GM23338 (cell line): ENCODE measurements around the gene CDKAL1. TPM values are rescaled to one million over a fixed set of nuclear protein-coding genes. Genes with fewer than 3 reads are reported as not detected.

ENCODE experiments used
- ATAC-seq: fragments of 200-7000 bp; cut with Tn5 transposase; 3 replicates; pipeline ENCODE4 v1.9.1; 2020
- DNase-seq: peaks from one replicate; pipeline ENCODE4 v3.0.0-alpha.2; 2015; ENCODE audit warnings: low spot score
- H2AFZ ChIP-seq: fragments of 200-600 bp; sonication (generic); 2 replicates; pipeline ENCODE4 v1.8.0; 2016; ENCODE audit warnings: antibody characterized with exemption, mild to moderate bottlenecking, moderate library complexity
- H3F3A ChIP-seq: fragments of 200-600 bp; sonication (generic); replicated peaks from 2 replicates; pipeline ENCODE4 v1.8.0; 2017; ENCODE audit warnings: antibody characterized with exemption, mixed run types, low read depth
- H3K27ac ChIP-seq: fragments of 200-600 bp; sonication (generic); 2 replicates; pipeline ENCODE4 v1.6.1; 2016; ENCODE audit warnings: low read depth
- H3K27me3 ChIP-seq: fragments of 200-600 bp; sonication (generic); 2 replicates; pipeline ENCODE4 v1.8.0; 2016; ENCODE audit warnings: mild to moderate bottlenecking, mixed run types, moderate library complexity; ENCODE audit not compliant: insufficient read depth
- H3K36me3 ChIP-seq: fragments of 200-600 bp; sonication (generic); 2 replicates; pipeline ENCODE4 v1.8.0; 2016; ENCODE audit warnings: mild to moderate bottlenecking; ENCODE audit not compliant: insufficient read depth
- H3K4me1 ChIP-seq: fragments of 200-600 bp; sonication (generic); 2 replicates; pipeline ENCODE4 v1.8.0; 2016; ENCODE audit warnings: mild to moderate bottlenecking, moderate library complexity; ENCODE audit not compliant: insufficient read depth
- H3K4me2 ChIP-seq: fragments of 200-600 bp; sonication (generic); 2 replicates; pipeline ENCODE4 v1.7.1; 2017; ENCODE audit warnings: mixed run types
- H3K4me3 ChIP-seq: fragments of 200-600 bp; sonication (generic); 2 replicates; pipeline ENCODE4 v1.6.1; 2016; ENCODE audit warnings: mixed run types
- H3K79me2 ChIP-seq: fragments of 200-600 bp; sonication (generic); replicated peaks from 2 replicates; pipeline ENCODE4 v1.8.0; 2017; ENCODE audit warnings: mild to moderate bottlenecking; ENCODE audit not compliant: insufficient read depth
- H3K9me2 ChIP-seq: fragments of 200-600 bp; sonication (generic); 2 replicates; pipeline ENCODE4 v1.8.0; 2017; ENCODE audit not compliant: insufficient read depth
- H4K20me1 ChIP-seq: fragments of 200-600 bp; sonication (generic); replicated peaks from 2 replicates; pipeline ENCODE4 v1.8.0; 2017; ENCODE audit warnings: mild to moderate bottlenecking; ENCODE audit not compliant: insufficient read depth
- H3K27ac Mint-ChIP-seq: 2 replicates; pipeline ENCODE4 v1.8.0; 2020; ENCODE audit warnings: inconsistent platforms, mild to moderate bottlenecking, moderate library complexity, mixed read lengths
- H3K27me3 Mint-ChIP-seq: 3 replicates; pipeline ENCODE4 v1.8.0; 2022; ENCODE audit warnings: low read depth, mild to moderate bottlenecking, moderate library complexity, mixed read lengths, inconsistent platforms; ENCODE audit not compliant: insufficient read depth, poor library complexity
- H3K36me3 Mint-ChIP-seq: 3 replicates; pipeline ENCODE4 v1.8.0; 2021; ENCODE audit warnings: low read depth, mild to moderate bottlenecking, inconsistent platforms, moderate library complexity, mixed read lengths
- H3K4me1 Mint-ChIP-seq: 3 replicates; pipeline ENCODE4 v1.8.0; 2020; ENCODE audit warnings: mild to moderate bottlenecking, inconsistent platforms, mixed read lengths
- H3K4me3 Mint-ChIP-seq: 3 replicates; pipeline ENCODE4 v1.8.0; 2021; ENCODE audit warnings: moderate library complexity, mild to moderate bottlenecking, inconsistent platforms, mixed read lengths
- H3K9me3 Mint-ChIP-seq: 3 replicates; pipeline ENCODE4 v1.8.0; 2020; ENCODE audit warnings: moderate library complexity, mild to moderate bottlenecking, inconsistent platforms, mixed read lengths
- CREB1 ChIP-seq: fragments of 250-450 bp; sonication (Bioruptor Pico); IDR thresholded peaks from 2 replicates; pipeline ENCODE4 v1.5.0; 2020; ENCODE audit warnings: low read depth, mild to moderate bottlenecking, moderate library complexity
- CTCF ChIP-seq, 2 experiments: fragments of 200-600 bp in 1 of 2; sonication (generic) in 1 of 2; conservative IDR thresholded peaks; 2 replicates each; pipeline versions ENCODE4 v1.5.1 to v1.6.1; 2016 to 2017; ENCODE audit warnings: antibody characterized with exemption in 2 of 2, low read depth in 2 of 2, mild to moderate bottlenecking in 2 of 2, moderate library complexity in 1 of 2
- ETS1 ChIP-seq: IDR thresholded peaks from 2 replicates; pipeline ENCODE4 v1.6.1; 2016; ENCODE audit warnings: antibody characterized with exemption
- EZH2 ChIP-seq: fragments of 200-600 bp; sonication (generic); IDR thresholded peaks from one replicate; pipeline ENCODE4 v1.8.0; 2017; ENCODE audit warnings: antibody characterized with exemption, mild to moderate bottlenecking, low read depth; ENCODE audit not compliant: unreplicated experiment
- EZH2phosphoT487 ChIP-seq: fragments of 200-600 bp; sonication (generic); IDR thresholded peaks from one replicate; pipeline ENCODE4 v1.8.1; 2018; ENCODE audit warnings: antibody characterized with exemption; ENCODE audit not compliant: unreplicated experiment
- JUNB ChIP-seq: IDR thresholded peaks from one replicate; pipeline ENCODE4 v1.6.1; 2016; ENCODE audit warnings: antibody characterized with exemption; ENCODE audit not compliant: unreplicated experiment
- NANOG ChIP-seq: IDR thresholded peaks from 2 replicates; pipeline ENCODE4 v1.6.1; 2016; ENCODE audit warnings: antibody characterized with exemption, borderline replicate concordance
- POLR2AphosphoS5 ChIP-seq: IDR thresholded peaks from 2 replicates; pipeline ENCODE4 v1.6.1; 2016; ENCODE audit warnings: antibody characterized with exemption, low read depth
- REST ChIP-seq: IDR thresholded peaks from one replicate; pipeline ENCODE4 v1.6.1; 2018; ENCODE audit warnings: antibody characterized with exemption; ENCODE audit not compliant: unreplicated experiment
- STAT1 ChIP-seq: IDR thresholded peaks from one replicate; pipeline ENCODE4 v1.6.1; 2016; ENCODE audit warnings: antibody characterized with exemption; ENCODE audit not compliant: unreplicated experiment
- ZNF114 ChIP-seq: fragments of 250-450 bp; sonication (Bioruptor Pico); IDR thresholded peaks from 2 replicates; pipeline ENCODE4 v1.5.0; 2020; ENCODE audit warnings: mild to moderate bottlenecking, moderate library complexity
- ZNF331 ChIP-seq: fragments of 250-450 bp; sonication (Bioruptor Pico); IDR thresholded peaks from 2 replicates; pipeline ENCODE4 v1.5.0; 2020; ENCODE audit warnings: low read depth, mild to moderate bottlenecking, moderate library complexity
- ZNF462 ChIP-seq: fragments of 250-450 bp; sonication (Bioruptor Pico); IDR thresholded peaks from 2 replicates; pipeline ENCODE4 v1.5.0; 2020; ENCODE audit warnings: mild to moderate bottlenecking, moderate library complexity
- polyA plus RNA-seq: library from polyadenylated mRNA; unstranded; fragments of >200 nt; fragmentation: Nextera tagmentation; extraction: Ambion mirVana; gene quantifications from 2 replicates; pipeline ENCODE4 v1.2.1, GENCODE V29; 2016
- total RNA-seq: library from RNA; depleted of rRNA; stranded (reverse); fragments of >200 nt; shearing (Covaris generic); gene quantifications from 2 replicates; pipeline ENCODE4 v1.2.3, GENCODE V29; 2014

The CDKAL1 gene
- total and polyA plus RNA-seq, 2 experiments from 2014 or later = 17.8 to 35.0 TPM

- H3K36me3 ChIP-seq = no peaks in the 10 kb centered on the region; the same call in 1 of the 2 replicates
- peaks cover 8% of the 10 kb centered on the region for H3K79me2 ChIP-seq
These were observed 14.0 kb downstream of the CDKAL1 start for GRCh38 chr6:20548264-20548663.

More at GRCh38 chr6:20548264-20548663, 14.0 kb downstream of the CDKAL1 start:
- DNase-seq (no peak), ATAC-seq (no peak)
- H3K9me3 Mint-ChIP-seq = no peaks in the 10 kb centered on the region
- Histone ChIP-seq H3K27ac (no peak overlapping the region), H3K27me3 (no peaks in the 10 kb centered on the region), H3K4me3 (no peak overlapping the region), H2AFZ (no peak overlapping the region), H3K9me2 (no peaks in the 10 kb centered on the region), H3K4me1 (no peaks in the 10 kb centered on the region), H3K4me2 (no peak overlapping the region), H4K20me1 (peaks cover 3% of the 10 kb centered on the region; the same call in 1 of the 2 replicates), H3F3A (no peaks in the 10 kb centered on the region)
- no peak overlapping the region for H3K4me3 Mint-ChIP-seq
- peaks cover 48% of the 10 kb centered on the region for H3K36me3 Mint-ChIP-seq
- no peak overlapping the region for H3K27ac Mint-ChIP-seq
- H3K4me1 Mint-ChIP-seq = 0 out of 3 replicates have a peak, but pooled peaks cover 2% of the 10 kb centered on the region
- no peak for TF ChIP-seq REST
- TF ChIP-seq ZNF114 = no peak
- TF ChIP-seq NANOG = no peak
- TF ChIP-seq ZNF331 = no peak
- TF ChIP-seq ZNF462 (CRISPR knock-in tag) = no peak
- TF ChIP-seq STAT1 = no peak
- TF ChIP-seq ETS1 = no peak
- TF ChIP-seq EZH2 = no peak
- TF ChIP-seq CREB1 = no peak
- no peak for TF ChIP-seq POLR2AphosphoS5
- TF ChIP-seq JUNB = no peak
- no peak for TF ChIP-seq EZH2phosphoT487
- TF ChIP-seq CTCF (conservative IDR thresholded peaks at IDR 0.05; ENCODE audit: low read depth in 2 of 2) = no peak
- H3K27me3 Mint-ChIP-seq = no peaks in the 10 kb centered on the region
